ENCODE measurements around the gene SCLT1. TPM values are rescaled to one million over a fixed set of nuclear protein-coding genes. Genes with fewer than 3 reads are reported as not detected.

The SCLT1 gene
- polyA plus RNA-seq, 2 of the 4 experiments (the other 2 are of a cell fraction), result 7.4 to 12.1 TPM

DNA sequence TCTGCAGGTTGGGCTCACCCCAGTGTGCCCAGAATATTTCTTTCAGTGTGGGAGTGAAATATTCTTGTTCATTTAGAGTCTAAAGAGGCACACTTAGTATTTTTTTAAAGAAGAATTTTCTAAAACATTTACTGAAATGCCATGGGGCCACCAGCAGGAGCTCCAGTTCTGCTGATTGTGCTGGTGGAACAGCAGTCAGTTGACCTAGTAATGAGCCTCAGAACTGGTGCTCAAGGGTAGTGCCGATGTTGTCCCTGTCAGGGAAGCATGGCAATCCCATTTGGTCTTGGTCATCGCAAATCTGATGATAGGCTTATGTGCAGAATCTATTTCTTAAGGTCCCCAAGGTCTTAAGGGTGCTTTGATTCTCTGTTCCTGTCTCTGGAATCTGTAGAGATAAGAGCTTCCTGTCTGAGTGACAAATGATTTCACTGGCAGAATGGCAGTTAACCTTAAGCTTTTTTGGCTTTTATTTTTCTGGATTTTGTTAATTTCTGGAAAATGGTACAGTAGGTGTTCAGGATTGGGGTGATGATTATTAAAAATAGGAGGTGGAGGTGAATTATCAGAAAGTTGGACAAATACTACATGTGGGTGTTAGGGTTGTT, 252.5 kb downstream of the SCLT1 start:
- 89% methylated on average over 2 of the region's 2 CpGs for WGBS (ENCODE audit: missing lambda C conversion rate)
- ATAC-seq (no peak), DNase-seq (ENCODE audit: low read depth in 1 of 2, low spot score in 1 of 2) (no peak), FAIRE-seq (no peak)
- H3K4me2 ChIP-seq, result no peak overlapping the region
- peaks cover 63% of the 10 kb centered on the region for H3K4me1 ChIP-seq
- H3K9me3 ChIP-seq, result no peaks in the 10 kb centered on the region
- ChIA-PET POLR2A (no interaction called here), CTCF (interaction anchor here (1.4 kb wide), 1 partner anchor 9 kb away, joined by 3 read pairs; no protein-coding TSS in a partner anchor)
- H3K27ac ChIP-seq, result no peak overlapping the region
- H3K4me3 ChIP-seq, result no peak overlapping the region
- TF ChIP-seq HDAC2 (IDR thresholded peaks at IDR 0.05) (no peak), ESRRA (IDR thresholded peaks at IDR 0.05; ENCODE audit: borderline replicate concordance, low read length) (no peak), FOXS1 (CRISPR knock-in tag; IDR thresholded peaks at IDR 0.05) (no peak), POLR2AphosphoS2 (conservative IDR thresholded peaks at IDR 0.05; ENCODE audit: low read length) (no peak), NFE2L2 (conservative IDR thresholded peaks at IDR 0.05; ENCODE audit: low read length) (no peak), SMC3 (IDR thresholded peaks at IDR 0.05) (no peak), CEBPB (IDR thresholded peaks at IDR 0.05) (no peak), HOXB13 (CRISPR knock-in tag; IDR thresholded peaks at IDR 0.05; ENCODE audit: low read depth) (no peak), SREBF2 (IDR thresholded peaks at IDR 0.05) (no peak), CHD2 (IDR thresholded peaks at IDR 0.05; ENCODE audit: low read length, partially characterized antibody) (no peak), RNF2 (IDR thresholded peaks at IDR 0.05; ENCODE audit: borderline replicate concordance, low read depth) (no peak), HEYL (CRISPR knock-in tag; IDR thresholded peaks at IDR 0.05) (no peak), ZFP36 (IDR thresholded peaks at IDR 0.05; ENCODE audit: borderline replicate concordance, partially characterized antibody) (no peak), TFCP2L1 (CRISPR knock-in tag; IDR thresholded peaks at IDR 0.05) (no peak), MAZ (IDR thresholded peaks at IDR 0.05; ENCODE audit: borderline replicate concordance, low read depth, low read length) (no peak), NPAS2 (CRISPR knock-in tag; IDR thresholded peaks at IDR 0.05; ENCODE audit: borderline replicate concordance) (no peak), EP300 (IDR thresholded peaks at IDR 0.05) (no peak), RARB (CRISPR knock-in tag; IDR thresholded peaks at IDR 0.05) (no peak)
- TF ChIP-seq, protein P1, sequence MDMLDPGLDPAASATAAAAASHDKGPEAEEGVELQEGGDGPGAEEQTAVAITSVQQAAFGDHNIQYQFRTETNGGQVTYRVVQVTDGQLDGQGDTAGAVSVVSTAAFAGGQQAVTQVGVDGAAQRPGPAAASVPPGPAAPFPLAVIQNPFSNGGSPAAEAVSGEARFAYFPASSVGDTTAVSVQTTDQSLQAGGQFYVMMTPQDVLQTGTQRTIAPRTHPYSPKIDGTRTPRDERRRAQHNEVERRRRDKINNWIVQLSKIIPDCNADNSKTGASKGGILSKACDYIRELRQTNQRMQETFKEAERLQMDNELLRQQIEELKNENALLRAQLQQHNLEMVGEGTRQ (IDR thresholded peaks at IDR 0.05), result no peak
- TF ChIP-seq, protein P2, sequence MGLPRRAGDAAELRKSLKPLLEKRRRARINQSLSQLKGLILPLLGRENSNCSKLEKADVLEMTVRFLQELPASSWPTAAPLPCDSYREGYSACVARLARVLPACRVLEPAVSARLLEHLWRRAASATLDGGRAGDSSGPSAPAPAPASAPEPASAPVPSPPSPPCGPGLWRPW (IDR thresholded peaks at IDR 0.05), result no peak

DNA sequence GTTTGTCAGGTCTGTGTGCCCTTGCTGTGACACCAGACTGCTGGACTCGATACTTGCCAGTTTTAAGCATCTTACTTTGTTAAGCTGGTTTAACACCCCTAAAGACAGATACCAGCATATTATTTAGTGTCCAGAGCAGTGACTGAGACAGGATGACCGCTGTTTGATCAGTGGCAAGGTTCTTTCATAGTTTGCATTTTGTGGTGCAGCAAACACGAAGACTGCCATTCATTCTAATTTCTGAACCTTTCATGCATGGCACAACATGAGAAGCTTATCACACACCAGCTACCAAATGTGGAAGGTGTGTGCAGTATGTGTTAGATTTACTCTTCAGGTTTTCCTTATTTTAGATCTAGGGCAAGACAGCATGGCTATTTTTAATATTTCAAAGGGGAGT, 255.7 kb downstream of the SCLT1 start:
- ChIA-PET CTCF (no interaction called here), POLR2A (interaction anchor here (0.5 kb wide), 1 partner anchor 12 kb away, joined by 6 read pairs; no protein-coding TSS in a partner anchor)
- no peak overlapping the region for H3K4me2 ChIP-seq
- no peak overlapping the region for H3K4me3 ChIP-seq
- TF ChIP-seq MAFK (IDR thresholded peaks at IDR 0.05; ENCODE audit: partially characterized antibody), result no peak
- TF ChIP-seq, protein P3, sequence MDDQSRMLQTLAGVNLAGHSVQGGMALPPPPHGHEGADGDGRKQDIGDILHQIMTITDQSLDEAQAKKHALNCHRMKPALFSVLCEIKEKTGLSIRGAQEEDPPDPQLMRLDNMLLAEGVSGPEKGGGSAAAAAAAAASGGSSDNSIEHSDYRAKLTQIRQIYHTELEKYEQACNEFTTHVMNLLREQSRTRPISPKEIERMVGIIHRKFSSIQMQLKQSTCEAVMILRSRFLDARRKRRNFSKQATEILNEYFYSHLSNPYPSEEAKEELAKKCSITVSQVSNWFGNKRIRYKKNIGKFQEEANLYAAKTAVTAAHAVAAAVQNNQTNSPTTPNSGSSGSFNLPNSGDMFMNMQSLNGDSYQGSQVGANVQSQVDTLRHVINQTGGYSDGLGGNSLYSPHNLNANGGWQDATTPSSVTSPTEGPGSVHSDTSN (IDR thresholded peaks at IDR 0.05), result no peak
- TF ChIP-seq, protein P4, sequence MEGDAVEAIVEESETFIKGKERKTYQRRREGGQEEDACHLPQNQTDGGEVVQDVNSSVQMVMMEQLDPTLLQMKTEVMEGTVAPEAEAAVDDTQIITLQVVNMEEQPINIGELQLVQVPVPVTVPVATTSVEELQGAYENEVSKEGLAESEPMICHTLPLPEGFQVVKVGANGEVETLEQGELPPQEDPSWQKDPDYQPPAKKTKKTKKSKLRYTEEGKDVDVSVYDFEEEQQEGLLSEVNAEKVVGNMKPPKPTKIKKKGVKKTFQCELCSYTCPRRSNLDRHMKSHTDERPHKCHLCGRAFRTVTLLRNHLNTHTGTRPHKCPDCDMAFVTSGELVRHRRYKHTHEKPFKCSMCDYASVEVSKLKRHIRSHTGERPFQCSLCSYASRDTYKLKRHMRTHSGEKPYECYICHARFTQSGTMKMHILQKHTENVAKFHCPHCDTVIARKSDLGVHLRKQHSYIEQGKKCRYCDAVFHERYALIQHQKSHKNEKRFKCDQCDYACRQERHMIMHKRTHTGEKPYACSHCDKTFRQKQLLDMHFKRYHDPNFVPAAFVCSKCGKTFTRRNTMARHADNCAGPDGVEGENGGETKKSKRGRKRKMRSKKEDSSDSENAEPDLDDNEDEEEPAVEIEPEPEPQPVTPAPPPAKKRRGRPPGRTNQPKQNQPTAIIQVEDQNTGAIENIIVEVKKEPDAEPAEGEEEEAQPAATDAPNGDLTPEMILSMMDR (IDR thresholded peaks at IDR 0.05), result no peak
- TF ChIP-seq, protein P5, sequence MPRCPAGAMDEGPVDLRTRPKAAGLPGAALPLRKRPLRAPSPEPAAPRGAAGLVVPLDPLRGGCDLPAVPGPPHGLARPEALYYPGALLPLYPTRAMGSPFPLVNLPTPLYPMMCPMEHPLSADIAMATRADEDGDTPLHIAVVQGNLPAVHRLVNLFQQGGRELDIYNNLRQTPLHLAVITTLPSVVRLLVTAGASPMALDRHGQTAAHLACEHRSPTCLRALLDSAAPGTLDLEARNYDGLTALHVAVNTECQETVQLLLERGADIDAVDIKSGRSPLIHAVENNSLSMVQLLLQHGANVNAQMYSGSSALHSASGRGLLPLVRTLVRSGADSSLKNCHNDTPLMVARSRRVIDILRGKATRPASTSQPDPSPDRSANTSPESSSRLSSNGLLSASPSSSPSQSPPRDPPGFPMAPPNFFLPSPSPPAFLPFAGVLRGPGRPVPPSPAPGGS (IDR thresholded peaks at IDR 0.05), result no peak
- no peak for TF ChIP-seq ZSCAN20 (CRISPR knock-in tag; IDR thresholded peaks at IDR 0.05)
- TF ChIP-seq HDAC2 (IDR thresholded peaks at IDR 0.05), result no peak
- TF ChIP-seq, protein P6, sequence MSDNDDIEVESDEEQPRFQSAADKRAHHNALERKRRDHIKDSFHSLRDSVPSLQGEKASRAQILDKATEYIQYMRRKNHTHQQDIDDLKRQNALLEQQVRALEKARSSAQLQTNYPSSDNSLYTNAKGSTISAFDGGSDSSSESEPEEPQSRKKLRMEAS (IDR thresholded peaks at IDR 0.05), result no peak
- TF ChIP-seq KDM1A (IDR thresholded peaks at IDR 0.05; ENCODE audit: low read depth), result no peak
- no peak for TF ChIP-seq CBX8 (IDR thresholded peaks at IDR 0.05)
- TF ChIP-seq RAD21 (conservative IDR thresholded peaks at IDR 0.05 in 1 of 2, IDR thresholded peaks at IDR 0.05 in 1 of 2), result no peak
- WGBS (ENCODE audit: missing lambda C conversion rate), result 88% methylated on average over 3 of the region's 3 CpGs
- FAIRE-seq, result no peak
- peaks cover 45% of the 10 kb centered on the region; the same call in 2 of the 3 replicates for H3K4me1 ChIP-seq
- H3K9me3 ChIP-seq, result no peaks in the 10 kb centered on the region
- no peak for ATAC-seq
- no peak for DNase-seq (ENCODE audit: low read depth in 1 of 2, low spot score in 1 of 2)
- H3K27ac ChIP-seq, result no peak overlapping the region

Measured in A549 (cell line).